ENCODE measurements around the gene POLR3K.

DNA sequence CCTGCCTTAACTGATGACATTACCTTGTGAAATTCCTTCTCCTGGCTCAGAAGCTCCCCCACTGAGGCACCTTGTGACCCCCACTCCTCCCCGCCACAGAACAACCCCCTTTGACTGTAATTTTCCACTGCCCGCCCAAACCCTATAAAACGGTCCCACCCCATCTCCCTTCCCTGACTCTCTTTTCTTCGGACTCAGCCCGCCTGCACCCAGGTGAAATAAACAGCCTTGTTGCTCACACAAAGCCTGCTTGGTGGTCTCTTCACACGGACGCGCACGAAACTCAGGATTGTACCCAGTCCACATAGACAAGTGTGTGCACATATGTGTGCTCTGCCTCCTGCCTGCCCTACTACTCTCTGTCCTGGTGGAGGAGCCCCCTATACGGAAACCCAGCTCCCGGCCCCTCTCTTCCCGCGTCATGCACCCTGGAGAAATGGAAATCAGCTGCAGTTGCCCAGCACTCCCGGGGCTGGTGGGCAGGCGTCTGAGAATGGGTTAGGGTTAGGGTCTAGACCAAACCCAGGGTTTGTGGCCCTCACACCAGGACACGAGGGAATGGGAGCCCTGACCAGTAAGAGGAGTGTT is 21.4 kb upstream of the POLR3K start:
- TF ChIP-seq, protein P1, sequence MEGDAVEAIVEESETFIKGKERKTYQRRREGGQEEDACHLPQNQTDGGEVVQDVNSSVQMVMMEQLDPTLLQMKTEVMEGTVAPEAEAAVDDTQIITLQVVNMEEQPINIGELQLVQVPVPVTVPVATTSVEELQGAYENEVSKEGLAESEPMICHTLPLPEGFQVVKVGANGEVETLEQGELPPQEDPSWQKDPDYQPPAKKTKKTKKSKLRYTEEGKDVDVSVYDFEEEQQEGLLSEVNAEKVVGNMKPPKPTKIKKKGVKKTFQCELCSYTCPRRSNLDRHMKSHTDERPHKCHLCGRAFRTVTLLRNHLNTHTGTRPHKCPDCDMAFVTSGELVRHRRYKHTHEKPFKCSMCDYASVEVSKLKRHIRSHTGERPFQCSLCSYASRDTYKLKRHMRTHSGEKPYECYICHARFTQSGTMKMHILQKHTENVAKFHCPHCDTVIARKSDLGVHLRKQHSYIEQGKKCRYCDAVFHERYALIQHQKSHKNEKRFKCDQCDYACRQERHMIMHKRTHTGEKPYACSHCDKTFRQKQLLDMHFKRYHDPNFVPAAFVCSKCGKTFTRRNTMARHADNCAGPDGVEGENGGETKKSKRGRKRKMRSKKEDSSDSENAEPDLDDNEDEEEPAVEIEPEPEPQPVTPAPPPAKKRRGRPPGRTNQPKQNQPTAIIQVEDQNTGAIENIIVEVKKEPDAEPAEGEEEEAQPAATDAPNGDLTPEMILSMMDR (IDR thresholded peaks at IDR 0.05 in 8 of 11, conservative IDR thresholded peaks at IDR 0.05 in 3 of 11): no peak
- no peak for TF ChIP-seq POLR2A (IDR thresholded peaks at IDR 0.05)
- TF ChIP-seq POLR2AphosphoS5 (IDR thresholded peaks at IDR 0.05): no peak
